ENCODE results near the gene CTSK. TPM values are rescaled to one million over a fixed set of nuclear protein-coding genes. Genes with fewer than 3 reads are reported as not detected.
"Not testable (repeated sequence)": the region's sequence is repeated elsewhere in the genome, so short reads cannot be mapped to it uniquely, and the experiment has no call there.

The CTSK gene
- 1 to 10 TPM; 6.1 to 9.8 TPM for total RNA-seq

- Mint-ChIP-seq H3K36me3 (ENCODE audit: low read depth) (peaks cover 5% of the 10 kb centered on the region), H3K4me1 (peaks cover 9% of the 10 kb centered on the region), H3K9me3 (no peaks in the 10 kb centered on the region), H3K4me3 (no peak within 1 kb of the TSS), H3K27ac (no peak within 1 kb of the TSS), H3K27me3 (no peaks in the 10 kb centered on the region)
- no peak for ATAC-seq (replicated peaks)
Observed at GRCh38 chr1:150808121-150808520, at the start of gene CTSK. TSS of gene CTSK (minus strand) at chr1:150808260. CDS start at chr1:150806805, 1,455 bp downstream.

- not testable (repeated sequence) for H3K27ac Mint-ChIP-seq; ATAC-seq (replicated peaks); H3K4me3 Mint-ChIP-seq; H3K4me1 Mint-ChIP-seq; H3K27me3 Mint-ChIP-seq; H3K9me3 Mint-ChIP-seq
- H3K36me3 Mint-ChIP-seq (ENCODE audit: low read depth) = peaks cover 67% of the 10 kb centered on the region
Observed at GRCh38 chr1:150852734-150853133, 44.7 kb upstream of the CTSK start.

GRCh38 chr1:150850801-150851362, 42.8 kb upstream of the CTSK start:
- not testable (repeated sequence) for H3K27me3 Mint-ChIP-seq; H3K9me3 Mint-ChIP-seq; H3K27ac Mint-ChIP-seq; ATAC-seq (replicated peaks); H3K4me1 Mint-ChIP-seq; H3K4me3 Mint-ChIP-seq
- peaks cover 72% of the 10 kb centered on the region for H3K36me3 Mint-ChIP-seq (ENCODE audit: low read depth)

DNA sequence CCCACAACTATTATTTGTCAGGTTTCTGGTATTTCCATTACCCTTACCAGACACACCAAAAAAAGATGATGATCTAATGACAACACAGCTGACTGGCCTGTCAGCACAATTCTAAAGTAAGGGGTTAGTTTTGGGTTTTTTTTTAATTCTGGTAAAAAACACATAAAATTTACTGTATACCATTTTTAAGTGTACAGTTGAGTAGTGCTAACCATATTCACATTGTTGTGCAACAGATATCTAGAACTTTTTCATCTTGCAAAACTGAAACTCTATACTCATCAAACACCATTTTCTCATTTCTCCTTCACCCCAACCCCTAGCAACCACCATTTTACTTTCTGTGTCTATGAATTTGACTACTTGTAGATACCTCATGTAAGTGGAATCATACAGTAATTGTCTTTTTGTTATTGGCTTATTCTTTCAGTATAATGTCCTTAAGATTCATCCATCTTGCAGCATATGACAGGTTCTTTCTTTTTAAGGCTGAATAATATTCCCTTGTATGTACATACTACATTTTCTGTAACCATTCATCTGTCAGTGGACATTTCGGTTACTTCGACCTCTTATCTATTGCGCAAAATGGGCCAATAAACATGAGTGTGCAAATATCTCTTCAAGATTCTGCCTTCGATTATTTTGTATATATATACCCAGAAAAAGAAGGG, 38.5 kb upstream of the CTSK start:
- H3K4me1 Mint-ChIP-seq = peaks cover 21% of the 10 kb centered on the region
- peaks cover 46% of the 10 kb centered on the region for H3K36me3 Mint-ChIP-seq (ENCODE audit: low read depth)
- no peaks in the 10 kb centered on the region for H3K9me3 Mint-ChIP-seq
- H3K27ac Mint-ChIP-seq = no peak overlapping the region
- H3K4me3 Mint-ChIP-seq = no peak overlapping the region
- no peaks in the 10 kb centered on the region for H3K27me3 Mint-ChIP-seq
- peak; percentile 75 for ATAC-seq (replicated peaks)

DNA sequence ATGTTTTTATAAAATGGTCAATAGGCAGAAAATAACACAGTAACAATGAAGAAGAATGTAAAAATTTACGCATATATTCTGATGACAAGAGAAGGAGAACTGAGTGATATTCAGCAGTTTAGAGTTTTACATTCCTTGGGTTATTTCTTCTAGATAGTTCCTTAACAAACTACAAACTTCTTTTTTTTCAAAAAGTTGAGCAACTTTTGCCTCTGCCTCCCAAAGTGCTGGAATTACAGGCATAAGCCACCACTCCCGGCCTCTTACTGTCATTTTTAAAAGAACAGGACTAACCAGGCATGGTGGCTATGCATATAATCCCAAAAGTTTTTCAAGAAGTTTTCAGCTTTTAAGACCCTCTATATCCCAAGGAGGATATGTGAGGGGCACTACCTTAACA, 35.4 kb upstream of the CTSK start:
- Mint-ChIP-seq H3K4me3 (no peak overlapping the region), H3K36me3 (ENCODE audit: low read depth) (peaks cover 64% of the 10 kb centered on the region)

GRCh38 chr1:150842964-150843363, 34.9 kb upstream of the CTSK start:
- Mint-ChIP-seq H3K27ac (no peak overlapping the region), H3K9me3 (no peaks in the 10 kb centered on the region), H3K4me1 (peaks cover 26% of the 10 kb centered on the region), H3K4me3 (no peak overlapping the region), H3K27me3 (no peaks in the 10 kb centered on the region), H3K36me3 (ENCODE audit: low read depth) (peaks cover 64% of the 10 kb centered on the region)
- no peak for ATAC-seq (replicated peaks)

More for the DNA sequence above, 35.4 kb upstream of the CTSK start:
- H3K27me3 Mint-ChIP-seq = no peaks in the 10 kb centered on the region
- H3K4me1 Mint-ChIP-seq = peaks cover 26% of the 10 kb centered on the region
- no peak overlapping the region for H3K27ac Mint-ChIP-seq
- no peak for ATAC-seq (replicated peaks)
- no peaks in the 10 kb centered on the region for H3K9me3 Mint-ChIP-seq

DNA sequence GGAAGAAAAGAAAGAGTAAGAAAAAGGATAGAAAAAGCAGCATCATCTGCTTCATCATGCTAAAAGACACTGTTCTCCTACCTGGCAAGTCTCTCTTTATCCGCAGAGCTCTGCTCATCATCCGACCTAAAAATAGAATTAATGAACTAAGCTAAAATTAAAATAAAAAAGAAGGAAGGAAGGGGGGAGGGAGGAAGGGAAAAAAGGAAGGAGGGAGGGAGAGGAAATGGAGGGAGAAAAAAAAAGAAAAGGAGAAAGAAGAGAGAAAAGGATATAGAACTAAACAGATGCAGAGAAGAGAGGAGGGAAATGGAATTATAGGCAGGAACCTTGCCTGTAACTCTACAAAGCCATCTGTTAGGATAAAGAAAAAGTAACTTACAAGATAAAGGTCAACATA, 34.3 kb upstream of the CTSK start:
- H3K4me1 Mint-ChIP-seq = peaks cover 26% of the 10 kb centered on the region
- peak overlapping the region; percentile 92 for H3K27ac Mint-ChIP-seq
- peaks cover 64% of the 10 kb centered on the region for H3K36me3 Mint-ChIP-seq (ENCODE audit: low read depth)
- ATAC-seq (replicated peaks) = no peak
- peak overlapping the region; percentile 62 for H3K4me3 Mint-ChIP-seq
- H3K9me3 Mint-ChIP-seq = no peaks in the 10 kb centered on the region
- H3K27me3 Mint-ChIP-seq = no peaks in the 10 kb centered on the region

- peaks cover 64% of the 10 kb centered on the region for H3K36me3 Mint-ChIP-seq (ENCODE audit: low read depth)
- H3K27ac Mint-ChIP-seq = peak overlapping the region; percentile 92
- peaks cover 23% of the 10 kb centered on the region for H3K4me1 Mint-ChIP-seq
- no peaks in the 10 kb centered on the region for H3K27me3 Mint-ChIP-seq
- H3K4me3 Mint-ChIP-seq = peak overlapping the region; percentile 62
- peak; percentile 87 for ATAC-seq (replicated peaks)
- no peaks in the 10 kb centered on the region for H3K9me3 Mint-ChIP-seq
Observed at GRCh38 chr1:150841626-150842025, 33.6 kb upstream of the CTSK start.

- H3K27ac Mint-ChIP-seq, H3K27me3 Mint-ChIP-seq, H3K9me3 Mint-ChIP-seq: not testable (repeated sequence)
Observed at GRCh38 chr1:150840850-150841249, 32.8 kb upstream of the CTSK start.

DNA sequence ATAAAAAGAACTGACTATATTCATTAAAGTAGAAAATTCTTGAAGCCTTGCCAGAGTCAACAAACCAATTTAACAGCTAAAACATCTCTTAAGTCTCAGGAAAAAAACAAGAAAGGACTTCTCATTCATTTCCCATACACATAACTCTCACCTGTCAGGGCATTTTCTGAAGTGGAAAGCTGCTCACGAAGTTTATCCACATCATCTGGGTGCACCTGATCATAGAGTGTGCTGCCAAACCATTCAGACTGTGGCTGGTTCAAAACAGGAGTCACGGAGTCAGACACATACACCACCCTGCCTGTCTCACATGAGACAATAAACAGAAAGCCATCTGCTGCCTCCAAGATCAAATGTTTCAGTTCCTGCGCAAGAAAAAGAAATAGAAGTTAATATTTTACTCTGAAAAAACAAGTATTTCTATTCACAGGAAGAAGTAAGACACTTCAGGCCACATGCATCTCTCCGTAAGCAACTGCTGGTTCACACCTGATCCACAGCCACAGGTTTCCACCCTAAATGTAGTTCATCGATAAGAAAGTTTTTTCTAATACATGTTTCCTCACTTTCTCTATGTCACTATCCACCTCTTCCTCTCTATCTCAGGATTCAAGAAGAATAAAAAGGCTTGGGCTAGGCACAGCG, 28.2 kb upstream of the CTSK start:
- Mint-ChIP-seq H3K36me3 (ENCODE audit: low read depth) (peaks cover 96% of the 10 kb centered on the region), H3K27me3 (no peaks in the 10 kb centered on the region), H3K27ac (no peak overlapping the region), H3K4me1 (peaks cover 2% of the 10 kb centered on the region), H3K9me3 (no peaks in the 10 kb centered on the region), H3K4me3 (no peak overlapping the region)
- no peak for ATAC-seq (replicated peaks)

More at GRCh38 chr1:150840850-150841249, 32.8 kb upstream of the CTSK start:
- Mint-ChIP-seq H3K36me3 (ENCODE audit: low read depth) (peaks cover 64% of the 10 kb centered on the region), H3K4me1 (peaks cover 20% of the 10 kb centered on the region)
- not testable (repeated sequence) for H3K4me3 Mint-ChIP-seq; ATAC-seq (replicated peaks)

- H3K4me3 Mint-ChIP-seq; ATAC-seq (replicated peaks); H3K27me3 Mint-ChIP-seq; H3K4me1 Mint-ChIP-seq; H3K27ac Mint-ChIP-seq; H3K9me3 Mint-ChIP-seq: not testable (repeated sequence)
- H3K36me3 Mint-ChIP-seq (ENCODE audit: low read depth) = peaks cover 96% of the 10 kb centered on the region
Observed at GRCh38 chr1:150833961-150834360, 25.9 kb upstream of the CTSK start.

GRCh38 chr1:150832597-150832996, 24.5 kb upstream of the CTSK start:
- ATAC-seq (replicated peaks) = no peak
- Mint-ChIP-seq H3K4me1 (no peaks in the 10 kb centered on the region), H3K27me3 (no peaks in the 10 kb centered on the region), H3K9me3 (no peaks in the 10 kb centered on the region), H3K36me3 (ENCODE audit: low read depth) (peaks cover 96% of the 10 kb centered on the region), H3K4me3 (no peak overlapping the region), H3K27ac (no peak overlapping the region)

DNA sequence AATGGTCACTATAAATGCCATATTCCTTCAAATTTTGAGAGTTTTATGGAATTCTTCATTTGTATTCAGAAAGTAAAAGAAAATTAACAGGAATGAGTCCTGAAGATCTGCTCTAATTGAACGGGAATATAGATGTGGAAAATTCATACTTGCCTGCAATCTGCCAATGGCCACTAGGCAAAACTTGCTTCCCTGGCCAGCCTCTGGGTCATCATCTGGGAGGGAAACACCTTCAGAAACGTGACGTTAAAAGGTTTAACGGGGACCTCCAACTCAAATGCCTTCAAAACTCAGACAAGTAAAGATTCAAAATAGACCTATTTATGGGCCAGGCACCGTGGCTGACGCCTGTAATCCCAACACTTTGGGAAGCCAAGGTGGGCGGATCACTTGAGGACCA, 21.7 kb upstream of the CTSK start:
- H3K4me3 Mint-ChIP-seq = no peak overlapping the region
- no peaks in the 10 kb centered on the region for H3K9me3 Mint-ChIP-seq
- peaks cover 93% of the 10 kb centered on the region for H3K36me3 Mint-ChIP-seq (ENCODE audit: low read depth)
- no peak overlapping the region for H3K27ac Mint-ChIP-seq
- H3K4me1 Mint-ChIP-seq = no peaks in the 10 kb centered on the region
- ATAC-seq (replicated peaks) = no peak
- no peaks in the 10 kb centered on the region for H3K27me3 Mint-ChIP-seq

GRCh38 chr1:150826299-150826698, 18.2 kb upstream of the CTSK start:
- Mint-ChIP-seq H3K36me3 (ENCODE audit: low read depth) (peaks cover 77% of the 10 kb centered on the region), H3K4me3 (no peak overlapping the region), H3K4me1 (peaks cover under 1% of the 10 kb centered on the region), H3K27me3 (no peaks in the 10 kb centered on the region), H3K9me3 (no peaks in the 10 kb centered on the region), H3K27ac (no peak overlapping the region)
- no peak for ATAC-seq (replicated peaks)

Measured in activated T-helper 17 cell treated with anti-CD3 and anti-CD28 coated beads, Interleukin-2, amount 50 U/mL, for 72 hours (primary cell).